HG02571 (cell line): ENCODE results near the gene WDR74.
"Not testable (repeated sequence)": the region's sequence is repeated elsewhere in the genome, so short reads cannot be mapped to it uniquely, and the experiment has no call there.

Experiments
- ATAC-seq: cut with Tn5 transposase; IDR thresholded peaks from one replicate; pipeline ENCODE4 v1.9.1; 2021; ENCODE audit warnings: mild to moderate bottlenecking, moderate library complexity; ENCODE audit not compliant: unreplicated experiment

The WDR74 gene

GRCh38 chr11:62860835-62861563, 21.6 kb upstream of the WDR74 start:
- no peak for ATAC-seq

- not testable (repeated sequence) for ATAC-seq
Observed at GRCh38 chr11:62859281-62859703, 19.9 kb upstream of the WDR74 start.

GRCh38 chr11:62858201-62858600, 18.8 kb upstream of the WDR74 start:
- no peak for ATAC-seq

- ATAC-seq: no peak
Observed at GRCh38 chr11:62857541-62857982, 18.2 kb upstream of the WDR74 start.

GRCh38 chr11:62856333-62856895, 17.0 kb upstream of the WDR74 start:
- ATAC-seq: no peak

- ATAC-seq: peak; percentile 85
Observed at GRCh38 chr11:62855571-62856332, 16.4 kb upstream of the WDR74 start.

GRCh38 chr11:62854825-62855570, 15.6 kb upstream of the WDR74 start:
- ATAC-seq: no peak

- no peak for ATAC-seq
Observed at GRCh38 chr11:62854013-62854824, 14.8 kb upstream of the WDR74 start.

GRCh38 chr11:62853279-62853965, 14.0 kb upstream of the WDR74 start:
- ATAC-seq: no peak

- ATAC-seq: no peak
Observed at GRCh38 chr11:62852523-62853188, 13.3 kb upstream of the WDR74 start.

GRCh38 chr11:62851807-62852522, 12.6 kb upstream of the WDR74 start:
- no peak for ATAC-seq

- no peak for ATAC-seq
Observed at GRCh38 chr11:62850911-62851806, 11.8 kb upstream of the WDR74 start.

- ATAC-seq: no peak
Observed at GRCh38 chr11:62847767-62848314, 8.5 kb upstream of the WDR74 start.

- no peak for ATAC-seq
Observed at GRCh38 chr11:62846177-62846576, 6.8 kb upstream of the WDR74 start.

GRCh38 chr11:62844154-62844553, 4.8 kb upstream of the WDR74 start:
- no peak for ATAC-seq

GRCh38 chr11:62843466-62843865, 4.1 kb upstream of the WDR74 start:
- ATAC-seq: no peak

GRCh38 chr11:62842891-62843290, 3.5 kb upstream of the WDR74 start:
- not testable (repeated sequence) for ATAC-seq
